A549 treated with Mapracorat at 1 μM for 4 hours (cell line): ENCODE data around the gene CT45A3. TPM values are rescaled to one million over a fixed set of nuclear protein-coding genes. Genes with fewer than 3 reads are reported as not detected.

Experiments used
- total RNA-seq: library from RNA; stranded (reverse); fragments of 200-300 nt; extraction: Qiagen RNA extraction; gene quantifications from 5 replicates; pipeline ENCODE4 v1.2.3, GENCODE V29; 2022

CT45A3 gene, protein sequence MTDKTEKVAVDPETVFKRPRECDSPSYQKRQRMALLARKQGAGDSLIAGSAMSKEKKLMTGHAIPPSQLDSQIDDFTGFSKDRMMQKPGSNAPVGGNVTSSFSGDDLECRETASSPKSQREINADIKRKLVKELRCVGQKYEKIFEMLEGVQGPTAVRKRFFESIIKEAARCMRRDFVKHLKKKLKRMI
- total RNA-seq: 0.21 to 0.39 TPM (median 0.27 TPM) in 3 of 5 replicates, not detected in the others

GRCh38 chrX:135768091-135768490 lies at the start of gene CT45A3:
Gene CT45A3 (minus strand): TSS chrX:135768191. CDS start chrX:135764444, 3,747 bp downstream.

DNA sequence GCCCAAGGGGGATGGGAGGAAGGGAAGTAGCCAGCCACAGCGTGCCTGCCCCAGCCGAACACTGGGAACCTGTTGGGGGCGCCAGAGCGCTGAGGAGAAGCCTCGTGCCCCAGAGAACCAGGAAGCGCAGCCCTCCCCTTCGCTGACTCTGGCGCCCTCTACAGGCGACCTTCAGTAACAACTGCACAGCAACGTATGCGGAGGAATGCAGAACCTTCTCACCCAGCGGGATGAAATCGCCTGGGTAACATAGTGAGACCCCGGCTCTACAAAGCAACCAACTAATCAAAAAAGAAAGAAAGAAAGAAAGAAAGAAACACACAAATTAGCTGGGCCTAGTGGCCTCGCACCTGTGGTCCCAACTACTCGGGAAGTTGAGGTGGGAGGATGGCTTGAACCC lies 34.7 kb upstream of the CT45A3 start, which contains the start of gene CT45A6:
TSS of gene CT45A6 (minus strand) at position 101 of the 400 bp plus-strand sequence. CDS start 3,794 bp downstream, outside the sequence.

DNA sequence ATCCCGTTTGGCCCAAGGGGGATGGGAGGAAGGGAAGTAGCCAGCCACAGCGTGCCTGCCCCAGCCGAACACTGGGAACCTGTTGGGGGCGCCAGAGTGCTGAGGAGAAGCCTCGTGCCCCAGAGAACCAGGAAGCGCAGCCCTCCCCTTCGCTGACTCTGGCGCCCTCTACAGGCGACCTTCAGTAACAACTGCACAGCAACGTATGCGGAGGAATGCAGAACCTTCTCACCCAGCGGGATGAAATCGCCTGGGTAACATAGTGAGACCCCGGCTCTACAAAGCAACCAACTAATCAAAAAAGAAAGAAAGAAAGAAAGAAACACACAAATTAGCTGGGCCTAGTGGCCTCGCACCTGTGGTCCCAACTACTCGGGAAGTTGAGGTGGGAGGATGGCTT lies 17.4 kb upstream of the CT45A3 start, which contains the start of gene CT45A5:
TSS of gene CT45A5 (minus strand) at position 101 of the 400 bp plus-strand sequence. CDS start 3,774 bp downstream, outside the sequence.

GRCh38 chrX:135713183-135713689 lies 54.8 kb downstream of the CT45A3 start, which contains the start of gene CT45A1:
Gene CT45A1 (plus strand): TSS chrX:135713639. CDS start chrX:135718941, 5,302 bp downstream.

Other genes starting within 250 kb of the CT45A3 start
- 0.03 to 0.30 TPM (median 0.13 TPM) in 5 replicates for gene INTS6L, start 247.5 kb downstream of the CT45A3 start, total RNA-seq
- gene CT45A1, start 54.6 kb downstream of the CT45A3 start, total RNA-seq: not detected in 5 replicates
- gene CT45A5, start 17.3 kb upstream of the CT45A3 start, total RNA-seq: not detected in 5 replicates
- gene CT45A6, start 34.6 kb upstream of the CT45A3 start, total RNA-seq: not detected in 5 replicates
- gene CT45A2, start 51.8 kb upstream of the CT45A3 start, total RNA-seq: not detected in 5 replicates
- gene CT45A7, start 69.1 kb upstream of the CT45A3 start, total RNA-seq: not detected in 5 replicates
- not detected in 5 replicates for gene CT45A8, start 86.3 kb upstream of the CT45A3 start, total RNA-seq
- gene CT45A9, start 103.6 kb upstream of the CT45A3 start, total RNA-seq: not detected in 5 replicates
- 0.22 TPM in 2 of 5 replicates, not detected in the others for gene CT45A10, start 125.3 kb upstream of the CT45A3 start, total RNA-seq
- gene SAGE1, start 125.5 kb upstream of the CT45A3 start, total RNA-seq: 0.06 to 0.09 TPM (median 0.07 TPM) in 4 of 5 replicates, not detected in the other
- 15.8 to 19.2 TPM (median 17.6 TPM) in 5 replicates for gene MMGT1, start 205.8 kb upstream of the CT45A3 start, total RNA-seq
- 7.1 to 8.9 TPM (median 8.0 TPM) in 5 replicates for gene SLC9A6, start 217.2 kb upstream of the CT45A3 start, total RNA-seq